Astrocyte of the hippocampus (primary cell): ENCODE results near the gene LEAP2.

Source experiments
- DNase-seq: peaks from one replicate; pipeline ENCODE4 v3.0.0; 2011; ENCODE audit warnings: low read depth, low spot score

Gene LEAP2

GRCh38 chr5:132877938-132878337 lies 4.5 kb downstream of the LEAP2 start:
- peak; percentile 83 for DNase-seq

- peak; percentile 76 for DNase-seq
Observed at GRCh38 chr5:132883261-132883834, 9.9 kb downstream of the LEAP2 start.

DNA sequence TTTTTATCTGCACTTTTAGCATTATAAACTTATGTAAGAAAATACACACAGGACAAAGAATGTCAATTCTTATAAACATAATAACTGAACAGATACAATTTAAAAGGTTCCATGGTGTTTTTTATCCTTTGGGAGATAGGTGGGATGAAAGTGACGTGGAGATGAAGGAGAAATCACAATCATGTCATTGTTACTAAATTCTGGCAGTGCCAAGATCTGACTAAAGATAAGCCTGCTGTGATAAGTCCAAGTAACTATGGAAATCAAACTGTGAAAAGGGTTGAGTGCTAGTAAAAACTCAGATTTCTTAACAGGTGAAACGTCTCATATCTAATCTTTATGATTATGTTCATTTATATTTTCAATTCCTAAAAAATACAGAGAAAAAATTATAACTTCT lies 11.1 kb downstream of the LEAP2 start:
- DNase-seq, result no peak

DNA sequence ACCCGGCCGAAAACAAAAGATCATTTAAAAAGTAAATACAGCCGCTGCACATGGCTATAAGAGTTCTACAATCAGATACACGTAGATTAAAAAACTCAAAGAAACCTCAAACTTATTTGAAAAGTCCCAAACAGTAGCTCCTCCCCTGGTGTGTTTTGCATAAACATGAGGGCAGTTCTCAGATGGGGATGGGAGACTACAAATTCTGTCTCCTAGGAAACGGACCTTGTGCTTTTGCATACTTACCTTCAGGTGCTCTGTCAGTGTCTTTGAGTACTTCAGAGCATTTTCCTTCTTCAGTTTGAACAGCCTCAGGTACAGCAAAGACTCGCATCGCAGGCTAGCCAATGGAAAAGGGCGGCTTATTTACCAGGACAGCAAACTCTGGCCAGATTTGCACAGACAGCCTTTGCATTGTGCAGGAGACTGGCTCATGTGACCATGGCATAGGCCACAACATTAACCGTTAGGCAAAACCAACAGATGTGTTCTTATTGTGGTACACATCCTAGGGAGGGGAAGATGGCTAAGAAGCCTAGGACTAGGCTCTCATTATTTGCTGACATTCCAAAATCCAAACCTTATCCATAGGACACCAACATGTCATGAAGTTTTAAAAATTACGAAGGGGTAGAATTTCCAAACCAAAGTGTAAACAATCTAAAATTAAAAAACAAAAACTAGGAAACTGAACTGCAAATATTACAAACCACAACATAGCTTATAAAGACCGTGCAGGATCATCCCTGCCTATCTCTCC lies 12.8 kb downstream of the LEAP2 start:
- DNase-seq, result no peak

DNA sequence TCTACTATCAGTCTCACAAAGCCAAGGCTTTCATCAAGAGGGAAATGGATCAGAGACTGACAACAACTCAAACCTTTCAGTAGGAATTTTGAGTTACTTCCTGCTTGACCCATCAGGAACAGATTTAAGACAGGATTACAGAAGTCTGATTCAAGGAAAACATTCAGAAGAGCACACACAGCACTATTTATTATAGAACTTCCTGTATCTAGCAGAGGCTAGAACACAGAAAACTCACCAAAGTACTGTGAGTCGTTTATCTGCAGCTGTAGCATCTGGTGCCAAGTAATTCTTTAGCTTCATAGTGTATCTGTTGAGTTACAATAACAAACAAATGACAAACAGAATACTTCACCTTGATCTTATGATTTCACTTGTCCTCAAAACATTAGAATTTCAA lies 13.8 kb downstream of the LEAP2 start:
- no peak for DNase-seq

DNA sequence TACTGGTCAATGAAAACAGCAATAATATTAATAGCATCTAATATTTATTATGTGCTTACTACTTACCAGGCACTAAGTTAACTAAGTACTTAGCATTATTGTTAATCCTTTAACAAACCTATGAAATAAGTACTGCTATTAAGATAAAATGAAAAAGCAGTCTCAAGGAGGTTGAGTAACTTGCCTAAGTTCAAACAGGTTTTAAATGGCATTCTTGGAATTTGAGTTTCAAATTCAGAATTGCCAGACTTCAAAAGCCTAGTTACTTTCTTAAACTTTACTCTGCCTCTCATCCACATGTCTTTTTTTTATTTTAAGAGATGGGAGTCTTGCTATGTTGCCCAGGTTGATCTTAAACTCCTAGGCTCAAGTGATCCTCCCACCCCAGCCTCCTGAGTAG lies 16.0 kb downstream of the LEAP2 start:
- no peak for DNase-seq

- no peak for DNase-seq
Observed at GRCh38 chr5:132890817-132891216, 17.3 kb downstream of the LEAP2 start.

DNA sequence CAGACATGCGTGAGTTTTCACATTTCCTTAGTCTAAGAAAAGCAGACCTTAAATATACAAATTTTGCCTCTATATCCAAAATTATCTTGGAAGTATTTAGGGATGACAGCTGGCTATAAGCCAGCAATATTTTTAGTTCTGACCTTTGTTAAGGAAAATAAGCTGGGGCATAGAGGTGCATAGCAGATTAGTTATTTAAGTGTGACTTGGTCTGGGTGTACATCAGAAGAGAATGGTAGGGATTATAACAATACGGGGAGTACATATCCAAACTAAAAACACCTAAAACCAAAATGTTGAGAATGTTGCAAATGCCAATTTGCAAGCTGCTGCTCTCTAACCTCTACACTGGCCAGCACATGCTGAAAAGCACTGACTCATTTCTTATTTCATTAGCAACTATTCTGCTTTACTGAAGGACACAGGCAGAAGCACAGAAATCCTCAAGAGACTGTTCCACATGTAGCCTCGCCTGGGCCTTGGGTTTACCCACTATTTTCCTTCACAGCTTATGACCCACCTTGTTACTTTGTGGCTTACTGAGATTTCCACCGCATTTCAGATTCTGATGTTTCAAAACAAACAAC lies 22.3 kb downstream of the LEAP2 start:
- DNase-seq, result no peak

DNA sequence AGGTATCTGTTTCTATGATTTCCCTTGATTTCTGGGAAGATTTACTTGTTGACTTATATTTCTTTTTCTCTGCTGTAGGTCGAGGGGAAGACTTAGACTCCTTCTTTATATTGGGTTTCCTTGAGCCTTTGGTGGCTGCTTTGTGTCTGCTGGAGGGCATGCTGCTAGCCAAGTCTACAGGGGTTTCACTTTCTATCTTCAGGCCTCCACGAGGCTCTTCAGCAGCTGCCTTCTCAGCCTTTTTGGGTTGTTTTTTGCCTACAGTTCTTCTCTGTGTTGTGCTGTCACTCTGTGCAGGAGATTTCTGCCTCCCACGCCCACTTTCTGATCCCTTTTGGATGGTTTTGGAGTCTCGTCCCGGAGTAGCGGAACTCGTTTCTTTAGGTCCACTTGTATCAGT lies 23.2 kb downstream of the LEAP2 start:
- DNase-seq, result no peak

GRCh38 chr5:132898094-132898493 lies 24.6 kb downstream of the LEAP2 start:
- no peak for DNase-seq

DNA sequence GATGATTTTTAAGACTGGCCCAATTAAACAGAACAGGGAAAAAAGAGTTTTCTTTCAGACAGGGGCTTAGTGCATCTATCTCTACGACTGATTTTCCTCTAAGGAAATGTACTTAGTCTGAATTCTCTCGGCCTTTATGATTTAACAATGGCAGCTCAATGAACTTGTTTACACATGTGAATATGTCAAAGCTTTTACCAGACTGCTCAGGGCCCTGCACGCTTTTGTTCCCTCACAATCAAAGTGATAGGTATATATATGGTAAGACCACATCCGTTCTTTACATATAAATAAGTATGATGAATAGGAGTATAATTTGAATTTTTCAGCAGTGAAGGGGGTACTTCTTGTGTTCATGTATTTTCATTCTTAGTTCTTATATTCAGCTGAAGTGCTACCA lies 27.6 kb downstream of the LEAP2 start:
- no peak for DNase-seq

GRCh38 chr5:132901730-132902129 lies 28.3 kb downstream of the LEAP2 start:
- DNase-seq, result no peak

DNA sequence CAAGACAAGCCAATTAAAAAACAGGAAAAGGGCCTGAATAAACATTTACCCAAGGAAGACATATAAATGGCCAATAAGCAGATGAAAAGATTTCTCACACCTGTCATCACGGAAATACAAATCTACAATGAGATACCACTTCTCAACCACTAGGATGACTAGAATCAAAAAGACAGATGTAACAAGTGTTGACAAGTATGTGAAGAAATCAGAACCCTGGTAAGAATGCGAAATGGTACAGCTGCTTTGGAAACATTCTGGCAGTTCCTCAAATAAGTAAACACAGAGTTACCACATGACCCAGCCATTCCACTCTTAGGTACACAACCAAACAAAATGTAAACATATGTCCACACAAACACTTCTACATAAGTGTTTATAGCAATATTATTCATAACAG lies 32.5 kb downstream of the LEAP2 start:
- DNase-seq, result no peak

- DNase-seq, result no peak
Observed at GRCh38 chr5:132907161-132907560, 33.7 kb downstream of the LEAP2 start.

DNA sequence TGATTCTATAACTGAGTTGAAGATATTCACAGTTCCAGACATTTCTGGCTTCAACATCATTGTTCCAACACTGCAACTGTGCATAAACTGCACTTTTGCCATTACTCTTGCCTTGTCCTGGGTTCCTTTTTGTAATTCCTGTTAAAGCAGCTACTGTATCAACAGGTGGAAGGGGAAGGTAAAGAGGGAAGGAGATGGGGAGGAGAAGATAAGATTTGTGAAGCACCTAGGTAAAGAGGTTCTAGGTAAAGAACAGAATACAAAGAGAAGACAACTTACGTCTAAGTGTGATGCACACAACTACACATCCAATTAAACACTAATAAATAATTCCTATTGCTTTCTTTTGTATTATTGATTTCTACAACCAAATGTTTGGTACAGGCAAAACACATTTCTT lies 36.2 kb downstream of the LEAP2 start:
- DNase-seq, result no peak

DNA sequence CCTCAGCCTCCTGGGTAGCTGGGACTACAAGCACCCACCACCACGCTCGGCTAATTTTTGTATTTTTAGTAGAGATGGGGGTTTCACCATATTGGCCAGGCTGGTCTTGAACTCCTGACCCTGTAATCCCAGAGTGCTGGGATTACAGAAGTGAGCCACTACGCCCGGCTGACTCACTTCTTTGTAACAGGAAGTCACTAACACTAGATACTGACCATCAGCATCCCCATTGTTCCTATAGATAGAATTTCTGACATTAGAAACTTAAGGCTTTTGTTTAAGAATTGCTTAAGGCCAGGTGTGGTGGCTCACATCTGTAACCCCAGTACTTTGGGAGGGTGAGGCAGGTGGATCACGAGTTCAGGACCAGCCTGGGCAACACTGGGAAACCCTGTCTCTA lies 42.2 kb downstream of the LEAP2 start:
- no peak for DNase-seq

- no peak for DNase-seq
Observed at GRCh38 chr5:132916086-132916485, 42.6 kb downstream of the LEAP2 start.
